NCI-H1694 treated with DMSO at 0.1 percent for 48 hours (cell line): Measurements from ENCODE around the gene ZBTB37.
"Not testable (repeated sequence)": the region's sequence is repeated elsewhere in the genome, so short reads cannot be mapped to it uniquely, and the experiment has no call there.

Experiments used
- DNase-seq: peaks from one replicate; lab custom pipeline; 2025; lab: John Stamatoyannopoulos, UW

The ZBTB37 gene

DNA sequence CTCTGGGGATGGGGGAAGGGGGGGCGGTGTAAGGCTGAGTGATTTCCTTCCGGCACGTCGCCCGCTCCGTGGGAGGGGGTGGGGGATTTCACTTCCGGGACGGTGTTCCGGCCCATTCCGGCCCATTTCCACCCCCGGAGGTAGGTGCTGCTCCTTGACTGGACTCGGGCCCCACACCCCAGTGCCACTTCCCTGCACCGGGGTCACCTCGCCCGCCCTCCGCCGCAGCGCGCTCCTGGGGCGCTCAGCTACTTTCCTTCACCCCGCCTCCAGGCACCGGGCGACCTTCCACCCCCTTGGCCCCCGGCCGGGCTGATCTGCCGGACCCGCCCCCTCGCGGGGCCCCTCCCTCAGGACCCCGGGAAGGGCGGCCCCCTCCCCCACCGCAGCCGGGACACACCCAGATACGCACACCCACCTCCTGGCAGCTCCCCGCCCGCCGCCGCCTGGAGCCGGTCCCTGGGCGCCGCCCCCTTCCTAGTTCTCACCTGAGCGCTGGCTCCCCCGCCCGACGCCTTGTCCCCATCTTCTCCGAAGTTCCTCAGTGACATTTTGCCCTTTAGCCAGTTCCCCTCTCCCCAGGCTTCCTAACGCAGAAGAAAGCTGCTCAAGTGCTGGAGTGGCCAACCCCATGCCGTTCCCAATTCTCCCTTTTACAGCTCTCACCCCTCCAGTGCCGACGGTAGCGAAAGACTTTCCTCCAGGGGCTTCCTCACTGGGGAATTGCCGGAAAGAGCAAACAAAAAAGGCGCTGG lies at the start of gene ZBTB37:
ZBTB37 (plus strand) TSS at position 115 of the 755 bp plus-strand sequence. CDS start 1,846 bp downstream, outside the sequence.
- peak; percentile 85 for DNase-seq

DNA sequence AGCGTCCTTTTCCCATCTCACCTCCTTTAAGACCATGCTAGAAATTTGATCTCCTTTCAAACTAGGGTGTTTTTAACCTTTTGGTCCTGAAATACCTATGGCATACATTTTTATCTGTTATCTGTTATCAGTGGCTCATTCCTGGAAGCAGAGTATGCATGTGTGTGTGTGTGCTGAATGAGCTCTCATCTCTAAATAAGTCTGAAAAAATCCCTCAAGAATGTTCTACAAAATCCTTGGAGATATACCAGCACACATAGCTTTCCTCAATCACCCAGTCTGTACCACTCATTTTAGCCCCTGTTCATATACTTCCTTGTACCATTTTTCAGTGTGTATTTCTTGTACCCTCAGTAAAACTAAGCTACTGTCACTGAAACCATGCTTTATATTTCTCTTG lies 49.7 kb upstream of the ZBTB37 start:
- DNase-seq: no peak

GRCh38 chr1:173821680-173822079 lies 46.5 kb upstream of the ZBTB37 start:
- DNase-seq: no peak

- no peak for DNase-seq
These were observed 44.3 kb upstream of the ZBTB37 start for GRCh38 chr1:173823781-173824314.

- peak; percentile 99 for DNase-seq
These were observed 43.7 kb upstream of the ZBTB37 start, which contains the start of the genes CENPL and DARS2 for GRCh38 chr1:173824315-173825081. TSS of gene CENPL (minus strand) at chr1:173824883. CDS start at chr1:173811299, 13,584 bp downstream. TSS of gene DARS2 (plus strand) at chr1:173824673. CDS start at chr1:173825230, 557 bp downstream.

DNA sequence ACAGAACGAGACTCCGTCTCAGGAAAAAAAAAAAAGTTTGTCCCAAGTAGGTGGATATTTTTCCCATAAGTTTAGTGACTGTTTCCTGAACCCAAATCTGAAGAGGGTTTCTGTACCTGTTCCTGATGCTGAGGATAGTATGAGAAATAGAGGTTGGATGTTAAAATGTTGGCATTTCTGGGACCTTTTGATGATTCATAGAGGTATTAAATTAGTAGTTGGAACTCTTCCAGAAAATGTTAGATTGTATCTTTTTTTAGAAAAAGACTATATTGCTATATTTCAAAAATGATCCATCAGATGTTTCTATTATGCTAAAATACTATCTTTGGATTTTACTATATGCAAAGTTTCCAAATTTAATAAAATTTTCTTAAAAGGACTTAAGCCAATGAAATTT lies 40.6 kb upstream of the ZBTB37 start:
- DNase-seq: no peak

DNA sequence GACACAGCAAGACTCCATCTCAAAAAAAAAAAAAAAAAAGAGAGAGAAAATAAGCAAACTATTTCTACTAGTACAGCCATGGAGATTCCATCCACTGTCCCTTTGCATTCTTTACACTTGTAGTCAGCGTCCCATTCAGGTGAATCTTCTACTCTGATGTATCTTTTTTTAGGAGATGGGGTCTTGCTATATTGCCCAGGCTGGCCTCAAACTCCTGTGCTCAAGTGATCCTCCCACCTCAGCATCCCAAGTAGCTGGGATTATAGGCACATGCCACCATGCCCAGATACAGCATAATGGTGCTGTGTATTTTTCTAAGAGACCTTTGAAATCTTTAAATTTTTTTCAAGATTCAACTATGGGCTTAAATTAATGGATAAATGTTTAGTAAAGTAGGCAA lies 35.4 kb upstream of the ZBTB37 start:
- no peak for DNase-seq

DNA sequence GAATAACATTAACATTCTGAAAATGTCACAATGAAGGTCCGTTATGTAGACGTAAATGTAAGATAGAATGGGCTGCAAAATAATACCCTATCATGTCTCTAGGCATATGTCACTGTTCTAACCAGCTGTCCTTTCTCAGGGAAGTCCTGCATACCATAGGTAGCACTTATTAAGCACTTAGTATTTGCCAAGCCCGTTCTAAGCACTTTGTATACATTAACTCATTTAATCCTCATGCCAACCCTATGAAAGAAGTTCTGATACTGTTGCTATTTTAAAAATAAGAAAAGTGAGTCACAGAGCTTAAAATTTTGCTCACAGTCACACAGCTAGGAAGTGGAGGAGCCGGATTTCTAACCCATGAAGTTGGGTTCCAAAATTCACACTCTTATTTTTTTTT lies 16.1 kb upstream of the ZBTB37 start:
- DNase-seq: no peak

DNA sequence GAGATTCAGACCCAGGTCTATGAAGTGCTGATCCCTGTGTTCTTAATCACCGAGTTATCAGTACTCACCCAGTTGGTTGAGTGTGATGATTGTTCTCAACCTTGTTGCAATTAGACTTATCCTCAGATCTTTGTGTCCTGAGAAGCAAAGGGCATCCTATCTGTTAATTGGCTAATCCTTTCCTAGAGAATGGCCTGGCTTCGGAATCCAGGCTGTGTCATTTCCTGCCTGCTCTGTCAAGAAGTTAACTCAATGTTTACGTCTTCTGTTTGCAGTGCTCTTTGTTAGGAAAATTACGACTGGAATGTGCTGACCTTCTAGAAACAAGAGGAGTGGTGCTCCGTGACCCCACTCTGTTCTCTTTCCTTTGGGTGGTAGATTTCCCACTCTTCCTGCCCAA lies 15.1 kb upstream of the ZBTB37 start:
- DNase-seq: no peak

- no peak for DNase-seq
These were observed 12.2 kb upstream of the ZBTB37 start for GRCh38 chr1:173856014-173856413.

- DNase-seq: no peak
These were observed 11.3 kb upstream of the ZBTB37 start for GRCh38 chr1:173856903-173857302.

DNA sequence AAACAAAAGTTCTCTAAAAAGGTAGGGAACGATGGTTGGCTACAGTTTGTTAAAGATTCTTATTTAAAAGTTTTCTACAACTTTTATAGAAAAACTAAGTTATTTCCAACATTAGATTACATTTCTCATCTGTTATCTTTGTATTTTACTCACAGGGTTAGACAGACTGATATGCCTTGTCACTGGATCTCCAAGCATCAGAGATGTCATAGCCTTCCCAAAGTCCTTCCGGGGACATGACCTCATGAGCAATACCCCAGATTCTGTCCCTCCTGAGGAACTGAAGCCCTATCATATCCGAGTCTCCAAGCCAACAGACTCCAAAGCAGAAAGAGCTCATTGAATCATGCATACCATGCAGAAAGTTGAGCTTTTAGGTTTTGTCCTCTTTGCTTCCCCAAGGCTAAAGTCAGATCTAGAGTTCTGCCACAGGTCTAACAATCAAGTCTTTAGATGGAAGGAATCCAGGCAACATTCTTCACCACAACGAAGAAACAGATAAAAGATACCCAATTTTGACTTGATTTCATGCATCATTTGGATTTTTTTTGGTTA lies 10.7 kb upstream of the ZBTB37 start:
- no peak for DNase-seq

DNA sequence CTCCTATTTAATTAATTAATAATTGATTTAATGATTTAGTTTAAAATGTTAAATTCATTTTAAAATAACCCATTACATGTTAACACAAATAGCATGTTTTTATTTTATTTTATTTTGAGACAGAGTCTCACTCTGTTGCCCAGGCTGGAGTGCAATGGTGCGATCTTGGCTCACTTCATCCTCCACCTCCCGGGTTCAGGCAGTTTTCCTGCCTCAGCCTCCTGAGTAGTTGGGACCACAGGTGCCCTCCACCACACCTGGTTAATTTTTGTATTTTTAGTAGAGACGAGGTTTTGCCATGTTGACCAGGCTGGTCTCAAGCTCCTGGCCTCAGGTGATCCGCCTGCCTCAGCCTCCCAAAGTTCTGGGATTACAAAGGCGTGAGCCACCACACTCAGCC lies 8.6 kb upstream of the ZBTB37 start:
- not testable (repeated sequence) for DNase-seq

GRCh38 chr1:173860065-173860464 lies 8.1 kb upstream of the ZBTB37 start:
- no peak for DNase-seq

GRCh38 chr1:173861731-173862145 lies 6.4 kb upstream of the ZBTB37 start:
- DNase-seq: no peak

GRCh38 chr1:173862146-173862768 lies 5.9 kb upstream of the ZBTB37 start:
- DNase-seq: not testable (repeated sequence)

- no peak for DNase-seq
These were observed 5.4 kb upstream of the ZBTB37 start for GRCh38 chr1:173862769-173863223.

DNA sequence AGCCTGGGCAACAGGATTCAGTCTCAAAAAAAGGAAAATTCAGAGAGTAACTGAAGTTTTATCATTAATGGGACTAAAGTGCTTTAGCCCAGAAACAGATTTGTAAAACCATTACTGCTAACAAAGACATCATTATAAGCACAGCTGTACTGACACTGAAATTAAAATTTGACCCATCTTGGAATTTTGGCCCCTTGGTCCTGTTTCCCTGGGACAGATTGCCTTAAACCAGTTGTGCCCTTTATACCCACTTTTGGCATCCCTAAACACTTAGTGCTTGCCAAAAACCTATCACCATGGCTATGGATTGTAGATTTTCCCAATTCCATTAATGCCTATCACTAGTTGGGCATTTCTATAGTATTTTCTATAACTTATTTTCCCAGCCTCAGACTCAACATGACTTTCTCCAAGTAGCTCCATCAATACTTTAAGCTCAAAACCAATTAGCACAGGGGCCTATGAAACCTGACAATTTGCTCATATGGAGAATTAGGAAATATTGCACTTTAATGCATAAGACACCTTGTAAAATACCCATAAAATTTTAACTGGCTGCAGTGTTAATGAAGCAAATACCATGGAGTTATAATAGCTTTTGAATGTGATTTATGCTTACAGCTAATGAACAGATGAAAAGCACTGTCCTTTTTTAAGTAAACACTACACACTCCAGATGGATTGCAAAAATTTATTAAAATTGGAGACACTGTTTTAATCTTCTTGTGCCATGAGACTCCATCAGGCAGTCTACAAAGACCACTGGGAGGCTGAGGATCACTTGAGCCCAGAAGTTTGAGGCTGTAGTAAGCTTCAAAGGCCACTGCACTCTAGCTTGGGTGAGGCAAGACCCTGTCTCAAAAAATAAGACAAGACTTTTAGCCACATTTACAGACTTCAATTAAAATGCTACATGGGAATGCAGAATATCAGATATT lies 4.7 kb upstream of the ZBTB37 start:
- no peak for DNase-seq

- no peak for DNase-seq
These were observed 3.9 kb upstream of the ZBTB37 start for GRCh38 chr1:173864179-173864867.

GRCh38 chr1:173865468-173866164 lies 2.6 kb upstream of the ZBTB37 start:
- DNase-seq: no peak
